HG03097 (cell line): ENCODE results near the gene GRK2.

Experiments
- ATAC-seq: cut with Tn5 transposase; IDR thresholded peaks from one replicate; pipeline ENCODE4 v1.9.1; 2021; ENCODE audit not compliant: unreplicated experiment, low FRiP score

Gene GRK2

GRCh38 chr11:67292671-67293070 lies 26.4 kb downstream of the GRK2 start:
- no peak for ATAC-seq

- ATAC-seq, result no peak
These were observed 26.8 kb downstream of the GRK2 start for GRCh38 chr11:67293090-67293489.

- no peak for ATAC-seq
These were observed 29.6 kb downstream of the GRK2 start for GRCh38 chr11:67295846-67296245.

GRCh38 chr11:67298786-67299185 lies 32.5 kb downstream of the GRK2 start:
- no peak for ATAC-seq

GRCh38 chr11:67299471-67300191 lies 33.4 kb downstream of the GRK2 start:
- ATAC-seq, result no peak

- ATAC-seq, result no peak
These were observed 34.0 kb downstream of the GRK2 start for GRCh38 chr11:67300256-67300755.

GRCh38 chr11:67300756-67301312 lies 34.6 kb downstream of the GRK2 start:
- ATAC-seq, result no peak

GRCh38 chr11:67301313-67301921 lies 35.1 kb downstream of the GRK2 start:
- ATAC-seq, result no peak

- no peak for ATAC-seq
These were observed 35.8 kb downstream of the GRK2 start for GRCh38 chr11:67301951-67302516.

- no peak for ATAC-seq
These were observed 36.4 kb downstream of the GRK2 start for GRCh38 chr11:67302571-67303131.

GRCh38 chr11:67303132-67303834 lies 37.0 kb downstream of the GRK2 start, which contains the start of gene SSH3:
Gene SSH3 (plus strand): TSS chr11:67303530. CDS start chr11:67303626, 96 bp downstream.
- ATAC-seq, result no peak

- ATAC-seq, result no peak
These were observed 37.6 kb downstream of the GRK2 start for GRCh38 chr11:67303835-67304411.

- ATAC-seq, result no peak
These were observed 38.3 kb downstream of the GRK2 start for GRCh38 chr11:67304511-67305113.

GRCh38 chr11:67306769-67307544 lies 40.7 kb downstream of the GRK2 start:
- ATAC-seq, result no peak

GRCh38 chr11:67307545-67308001 lies 41.3 kb downstream of the GRK2 start:
- ATAC-seq, result no peak

- ATAC-seq, result no peak
These were observed 42.0 kb downstream of the GRK2 start for GRCh38 chr11:67308031-67308866.

GRCh38 chr11:67309166-67309565 lies 42.9 kb downstream of the GRK2 start:
- ATAC-seq, result no peak

GRCh38 chr11:67309661-67310061 lies 43.4 kb downstream of the GRK2 start:
- no peak for ATAC-seq
